HepG2 (cell line): ENCODE data around the gene VPS52. TPM values are rescaled to one million over a fixed set of nuclear protein-coding genes. Genes with fewer than 3 reads are reported as not detected.

ENCODE experiments used
- ATAC-seq: fragments of 200-7000 bp; cut with Tn5 transposase; 3 replicates; pipeline ENCODE4 v1.9.1; 2020; ENCODE audit warnings: mild to moderate bottlenecking, moderate library complexity
- BruUV-seq: library from RNA; stranded (reverse); fragments of 400-500 nt; replicated peaks from 2 replicates; lab custom pipeline; 2021; lab: Mats Ljungman, UMichigan
- CTCF ChIA-PET: fragments of 300-600 bp; formaldehyde crosslinking; extraction: SDS; loops from one replicate; lab custom pipeline; 2021; ENCODE audit warnings: low total read pairs, inconsistent platforms, low intra/inter-chr PET ratio; lab: Yijun Ruan, JAX
- POLR2A ChIA-PET: fragments of 350-600 bp; sonication (Branson Sonifier 250); formaldehyde crosslinking; loops from one replicate; lab custom pipeline; 2020; ENCODE audit warnings: antibody characterized with exemption, inconsistent platforms; lab: Yijun Ruan, JAX
- DNase-seq: peaks from one replicate; pipeline ENCODE4 v3.0.0-alpha.2; 2015; ENCODE audit warnings: low spot score
- FAIRE-seq: peaks from 3 replicates; lab custom pipeline; 2011; peaks lifted over from hg19 to GRCh38; lab: Jason Lieb, UNC
- H2AFZ ChIP-seq: one replicate; pipeline ENCODE4 v1.6.1; 2011; ENCODE audit warnings: low read length, inconsistent platforms
- H3K27ac ChIP-seq: fragments of 300-600 bp; 3 replicates; pipeline ENCODE4 v1.8.0; 2011; ENCODE audit warnings: mixed run types, mild to moderate bottlenecking, mixed read lengths, low read length, inconsistent platforms; ENCODE audit not compliant: insufficient read depth; ENCODE audit errors: extremely low read length
- H3K27me3 ChIP-seq, 2 experiments: fragments of 200-600 bp in 1 of 2; 2 replicates in 1 of 2; 3 replicates in 1 of 2; pipeline versions ENCODE4 v1.6.0 to v1.8.0; 2011; ENCODE audit warnings: low read length in 2 of 2, mild to moderate bottlenecking in 2 of 2, moderate library complexity in 2 of 2, inconsistent platforms in 1 of 2; ENCODE audit not compliant: insufficient read depth in 2 of 2, control insufficient read depth in 1 of 2
- H3K36me3 ChIP-seq, 2 experiments: fragments of 200-600 bp in 1 of 2; replicated peaks in 1 of 2; 2 replicates in 1 of 2; 3 replicates in 1 of 2; pipeline versions ENCODE4 v1.5.1 to v1.8.0; 2011; ENCODE audit warnings: low read length in 2 of 2, inconsistent platforms in 1 of 2; ENCODE audit not compliant: insufficient read depth in 2 of 2, control insufficient read depth in 1 of 2
- H3K4me1 ChIP-seq: 2 replicates; pipeline ENCODE4 v1.5.1; 2012; ENCODE audit warnings: low read length, inconsistent platforms; ENCODE audit not compliant: insufficient read depth
- H3K4me2 ChIP-seq: 2 replicates; pipeline ENCODE4 v1.6.0; 2011; ENCODE audit warnings: low read depth, low read length, inconsistent platforms
- H3K4me3 ChIP-seq, 3 experiments: fragments of 200-600 bp in 1 of 3; sonication (generic), shearing (Covaris generic) in 1 of 3; replicated peaks in 1 of 3; 2 replicates each; pipeline ENCODE4 v1.5.1; 2011 to 2016; ENCODE audit warnings: low read length in 3 of 3, inconsistent platforms in 2 of 3, low read depth in 2 of 3, mild to moderate bottlenecking in 2 of 3, control low read depth in 1 of 3, mixed read lengths in 1 of 3; ENCODE audit not compliant: insufficient read depth in 1 of 3
- H3K79me2 ChIP-seq: one replicate; pipeline ENCODE4 v1.6.1; 2011; ENCODE audit warnings: low read length, inconsistent platforms; ENCODE audit not compliant: insufficient read depth
- H3K9ac ChIP-seq: 2 replicates; pipeline ENCODE4 v1.6.0; 2011; ENCODE audit warnings: mild to moderate bottlenecking, low read depth, low read length, inconsistent platforms; ENCODE audit not compliant: insufficient read depth
- H3K9me3 ChIP-seq: 2 replicates; pipeline ENCODE4 v1.5.1; 2012; ENCODE audit warnings: mild to moderate bottlenecking, low read length
- H4K20me1 ChIP-seq: 2 replicates; pipeline ENCODE4 v1.6.0; 2011; ENCODE audit warnings: inconsistent platforms, mild to moderate bottlenecking, low read length, moderate library complexity; ENCODE audit not compliant: insufficient read depth
- BHLHE40 ChIP-seq: IDR thresholded peaks from 2 replicates; pipeline ENCODE4 v1.6.1; 2011; ENCODE audit warnings: low read length, improper control_type of control experiment
- DNMT1 ChIP-seq: sonication (generic); formaldehyde crosslinking; IDR thresholded peaks from 2 replicates; pipeline ENCODE4 v1.5.1; 2020; ENCODE audit warnings: mild to moderate bottlenecking, missing genetic modification reagents
- KAT8 ChIP-seq: IDR thresholded peaks from 2 replicates; pipeline ENCODE4 v1.6.1; 2016; ENCODE audit warnings: missing genetic modification reagents, missing compliant biosample characterization
- MIER2 ChIP-seq: IDR thresholded peaks from 2 replicates; pipeline ENCODE4 v1.6.1; 2016; ENCODE audit warnings: missing biosample characterization, missing genetic modification reagents
- NFIC ChIP-seq: IDR thresholded peaks from 2 replicates; pipeline ENCODE4 v1.6.1; 2012; ENCODE audit warnings: mild to moderate bottlenecking, low read length, inconsistent platforms
- PAF1 ChIP-seq: IDR thresholded peaks from 2 replicates; pipeline ENCODE4 v1.6.1; 2016; ENCODE audit warnings: missing genetic modification reagents, missing compliant biosample characterization
- PHB2 ChIP-seq: fragments of 450-650 bp; IDR thresholded peaks from 2 replicates; pipeline ENCODE4 v1.6.1; 2018; ENCODE audit not compliant: partially characterized antibody
- POGK ChIP-seq: sonication (generic); formaldehyde crosslinking; conservative IDR thresholded peaks from 2 replicates; pipeline ENCODE4 v1.8.0; 2022; ENCODE audit warnings: mild to moderate bottlenecking, moderate library complexity, missing genetic modification reagents
- POLR2AphosphoS5 ChIP-seq: IDR thresholded peaks from 2 replicates; pipeline ENCODE4 v1.6.1; 2012; ENCODE audit warnings: low read depth, low read length
- RBFOX2 ChIP-seq: fragments of 200-400 bp; formaldehyde crosslinking; IDR thresholded peaks from 2 replicates; pipeline ENCODE4 v1.6.1; 2017; ENCODE audit warnings: low read depth, mild to moderate bottlenecking, low read length
- RBM22 ChIP-seq: fragments of 200-400 bp; formaldehyde crosslinking; optimal IDR thresholded peaks from 2 replicates; pipeline ENCODE3; 2017; ENCODE audit warnings: mild to moderate bottlenecking, low read length, moderate library complexity
- SIN3A ChIP-seq: IDR thresholded peaks from 2 replicates; pipeline ENCODE4 v1.6.1; 2011; ENCODE audit warnings: low read depth, mild to moderate bottlenecking, control low read depth, low read length, borderline replicate concordance
- SMARCC2 ChIP-seq: fragments of 450-650 bp; IDR thresholded peaks from 2 replicates; pipeline ENCODE4 v1.6.1; 2017; ENCODE audit warnings: antibody characterized with exemption, mild to moderate bottlenecking
- SP140L ChIP-seq: sonication (generic); formaldehyde crosslinking; IDR thresholded peaks from 2 replicates; pipeline ENCODE4 v1.4.0; 2020; ENCODE audit warnings: missing genetic modification reagents, borderline replicate concordance
- SSRP1 ChIP-seq: IDR thresholded peaks from 2 replicates; pipeline ENCODE4 v1.6.1; 2016; ENCODE audit warnings: control low read depth
- TBX3 ChIP-seq: fragments of 450-650 bp; IDR thresholded peaks from 2 replicates; pipeline ENCODE4 v1.6.1; 2017; ENCODE audit warnings: antibody characterized with exemption, mild to moderate bottlenecking, inconsistent platforms, borderline replicate concordance
- TGIF2 ChIP-seq: IDR thresholded peaks from 2 replicates; pipeline ENCODE4 v1.6.1; 2016; ENCODE audit warnings: control low read depth, missing compliant biosample characterization
- ZBTB1 ChIP-seq: sonication (generic); formaldehyde crosslinking; IDR thresholded peaks from 2 replicates; pipeline ENCODE4 v1.4.0; 2020; ENCODE audit warnings: missing genetic modification reagents, borderline replicate concordance
- WGBS: methylation state at CpG from one replicate; pipeline ENCODE4 v1.1.6; 2017; ENCODE audit warnings: low lambda C conversion rate; 5-methylcytosine and 5-hydroxymethylcytosine counted together
- in situ Hi-C: cut with HindIII; loops from 2 replicates; pipeline ENCODE4 v1.10.0; 2017; ENCODE audit warnings: low pct_unique_long_range_greater_than_20kb; ENCODE audit not compliant: extremely low pct_ligation_motif_present
- intact Hi-C: fragments of 100-400 bp; cut with micrococcal nuclease; formaldehyde crosslinking; loops from one replicate; pipeline ENCODE4 v1.10.0; 2022; ENCODE audit not compliant: unreplicated experiment
- polyA plus RNA-seq, 8 experiments: library from polyadenylated mRNA; depleted of rRNA in 3 of 8; stranded (reverse) in 7 of 8; unstranded in 1 of 8; fragments of >200 nt; fragmentation: Illumina TruSeq in 4 of 8; extraction: Trizol in 4 of 8; gene quantifications; 2 replicates each; pipeline versions ENCODE4 v1.2.1 to v1.2.3, GENCODE V29; 2011 to 2016; ENCODE audit warnings: low read depth in 4 of 8, missing spikeins in 1 of 8, mixed read lengths in 1 of 8; ENCODE audit not compliant: insufficient read depth in 1 of 8
- total RNA-seq, 5 experiments: library from RNA; depleted of rRNA; stranded (reverse); fragments of >200 nt; fragmentation: Illumina TruSeq; extraction: Trizol; gene quantifications; 2 replicates each; pipeline ENCODE4 v1.2.3, GENCODE V29; 2016; ENCODE audit warnings: low read depth in 1 of 5
- TF ChIP-seq, protein P1 (sequence below): IDR thresholded peaks from 2 replicates; pipeline ENCODE4 v1.6.1; 2012; ENCODE audit warnings: inconsistent platforms
- TF ChIP-seq, protein P2 (sequence below): sonication (generic); formaldehyde crosslinking; IDR thresholded peaks from 2 replicates; pipeline ENCODE4 v1.4.0; 2020; ENCODE audit warnings: missing genetic modification reagents, mild to moderate bottlenecking, borderline replicate concordance

The VPS52 gene
- total and polyA plus RNA-seq, 2 of the 13 experiments (the other 11 are each of a cell fraction or from before 2014, with no cell fraction given) = 48.9 to 85.5 TPM

DNA sequence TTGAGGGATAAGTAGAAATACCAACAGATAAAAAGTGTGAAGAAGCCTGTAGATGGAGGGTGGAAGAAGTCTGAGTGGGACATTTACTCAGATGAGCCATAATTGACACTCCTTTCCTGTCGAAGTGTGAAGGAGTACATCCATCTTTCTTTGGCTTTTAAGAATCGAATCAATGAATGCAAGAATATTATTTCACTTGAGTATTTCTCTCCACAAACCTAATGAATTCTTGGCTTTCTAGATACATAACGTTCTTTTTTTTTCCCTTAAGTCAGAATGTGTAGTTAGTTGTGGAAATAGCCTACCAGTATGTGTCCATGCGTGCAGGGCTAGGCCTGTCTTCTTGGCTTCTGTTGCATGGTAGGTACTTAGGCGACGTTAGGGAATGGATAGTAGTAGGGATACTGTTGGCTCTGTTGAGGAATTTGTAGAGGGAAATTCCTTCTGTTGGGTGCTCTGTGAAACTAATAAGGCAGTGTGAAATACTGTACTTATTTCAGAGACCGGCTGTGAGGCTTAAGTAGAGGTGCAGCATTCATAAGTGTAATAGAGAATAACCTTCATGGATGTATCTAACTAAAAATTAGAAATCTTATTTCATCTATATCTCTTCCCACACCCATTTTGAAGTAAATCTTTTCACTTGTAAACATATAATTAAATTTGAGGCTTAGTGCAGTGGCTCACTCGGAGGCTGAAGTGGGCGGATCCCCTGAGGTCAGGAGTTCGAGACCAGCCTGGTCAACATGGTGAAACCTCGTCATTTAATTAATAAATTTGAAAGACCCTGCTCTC, 1.6 kb upstream of the VPS52 start:
- DNase-seq (no peak), FAIRE-seq (no peak), ATAC-seq (no peak)
- H3K4me1 ChIP-seq = peaks cover 48% of the 10 kb centered on the region
- POLR2A ChIA-PET = interaction anchor here (0.6 to 3.9 kb wide), 10 partner anchors 9 to 75 kb away, joined by 3 to 94 read pairs (median 21); partner anchors contain the start of genes PFDN6, TAPBP, WDR46 and ZBTB22
- TF ChIP-seq RBM22 = peak; percentile 23
- TF ChIP-seq NFIC = no peak
- 0 out of 2 replicates have a peak, but pooled peaks have one; percentile 32 for TF ChIP-seq POGK (CRISPR knock-in tag)
- no peak for TF ChIP-seq DNMT1 (CRISPR knock-in tag)
- no peak for TF ChIP-seq MIER2 (CRISPR knock-in tag)
- TF ChIP-seq KAT8 (CRISPR knock-in tag) = peak; percentile 23; the same call in 1 of the 2 replicates
- 0 out of 2 replicates have a peak, but pooled peaks have one; percentile 26 for TF ChIP-seq SIN3A
- peak; percentile 54; the same call in 1 of the 2 replicates for TF ChIP-seq SSRP1 (CRISPR knock-in tag)
- TF ChIP-seq, protein P1, sequence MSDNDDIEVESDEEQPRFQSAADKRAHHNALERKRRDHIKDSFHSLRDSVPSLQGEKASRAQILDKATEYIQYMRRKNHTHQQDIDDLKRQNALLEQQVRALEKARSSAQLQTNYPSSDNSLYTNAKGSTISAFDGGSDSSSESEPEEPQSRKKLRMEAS = 0 out of 2 replicates have a peak, but pooled peaks have one; percentile 5
- TF ChIP-seq ZBTB1 = no peak
- no peak for TF ChIP-seq SMARCC2
- no peak for TF ChIP-seq BHLHE40
- no peak for TF ChIP-seq SP140L (CRISPR knock-in tag)
- no peak for TF ChIP-seq PHB2
- TF ChIP-seq RBFOX2 = peak; percentile 16; the same call in 1 of the 2 replicates
- TF ChIP-seq, protein P2, sequence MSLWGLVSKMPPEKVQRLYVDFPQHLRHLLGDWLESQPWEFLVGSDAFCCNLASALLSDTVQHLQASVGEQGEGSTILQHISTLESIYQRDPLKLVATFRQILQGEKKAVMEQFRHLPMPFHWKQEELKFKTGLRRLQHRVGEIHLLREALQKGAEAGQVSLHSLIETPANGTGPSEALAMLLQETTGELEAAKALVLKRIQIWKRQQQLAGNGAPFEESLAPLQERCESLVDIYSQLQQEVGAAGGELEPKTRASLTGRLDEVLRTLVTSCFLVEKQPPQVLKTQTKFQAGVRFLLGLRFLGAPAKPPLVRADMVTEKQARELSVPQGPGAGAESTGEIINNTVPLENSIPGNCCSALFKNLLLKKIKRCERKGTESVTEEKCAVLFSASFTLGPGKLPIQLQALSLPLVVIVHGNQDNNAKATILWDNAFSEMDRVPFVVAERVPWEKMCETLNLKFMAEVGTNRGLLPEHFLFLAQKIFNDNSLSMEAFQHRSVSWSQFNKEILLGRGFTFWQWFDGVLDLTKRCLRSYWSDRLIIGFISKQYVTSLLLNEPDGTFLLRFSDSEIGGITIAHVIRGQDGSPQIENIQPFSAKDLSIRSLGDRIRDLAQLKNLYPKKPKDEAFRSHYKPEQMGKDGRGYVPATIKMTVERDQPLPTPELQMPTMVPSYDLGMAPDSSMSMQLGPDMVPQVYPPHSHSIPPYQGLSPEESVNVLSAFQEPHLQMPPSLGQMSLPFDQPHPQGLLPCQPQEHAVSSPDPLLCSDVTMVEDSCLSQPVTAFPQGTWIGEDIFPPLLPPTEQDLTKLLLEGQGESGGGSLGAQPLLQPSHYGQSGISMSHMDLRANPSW (CRISPR knock-in tag) = no peak
- no peak for TF ChIP-seq TBX3
- TF ChIP-seq PAF1 (CRISPR knock-in tag) = 0 out of 2 replicates have a peak, but pooled peaks have one; percentile 9
- 0 out of 2 replicates have a peak, but pooled peaks have one; percentile 4 for TF ChIP-seq TGIF2
- peak; percentile 21; the same call in 1 of the 2 replicates for TF ChIP-seq POLR2AphosphoS5
- in situ Hi-C loops = no loop called here
- WGBS = 32% methylated on average over 11 of the region's 11 CpGs
- no TSS peak for BruUV-seq
- H3K9me3 ChIP-seq = no peaks in the 10 kb centered on the region
- peaks cover 20 to 47% of the 10 kb centered on the region in 2 experiments for H3K36me3 ChIP-seq
- peaks cover 33% of the 10 kb centered on the region for H4K20me1 ChIP-seq
- peak overlapping the region; percentile 95 for H3K27ac ChIP-seq
- H3K9ac ChIP-seq = peak overlapping the region; percentile 95
- peak overlapping the region; percentile 89 for H3K4me2 ChIP-seq
- H3K79me2 ChIP-seq = peaks cover 46% of the 10 kb centered on the region
- peak overlapping the region; percentile 75 to 89 (median 80) for H3K4me3 ChIP-seq
- CTCF ChIA-PET = no interaction called here
- H3K27me3 ChIP-seq = no peaks in the 10 kb centered on the region; a peak in 1 of 5 replicates
- H2AFZ ChIP-seq = no peak overlapping the region
- intact Hi-C loops = loop anchor here (5.0 kb wide), 1 partner anchor 39 kb away; the partner anchor contains the start of gene TAPBP
